Measurements from ENCODE around the gene C1R.

Gene C1R

DNA sequence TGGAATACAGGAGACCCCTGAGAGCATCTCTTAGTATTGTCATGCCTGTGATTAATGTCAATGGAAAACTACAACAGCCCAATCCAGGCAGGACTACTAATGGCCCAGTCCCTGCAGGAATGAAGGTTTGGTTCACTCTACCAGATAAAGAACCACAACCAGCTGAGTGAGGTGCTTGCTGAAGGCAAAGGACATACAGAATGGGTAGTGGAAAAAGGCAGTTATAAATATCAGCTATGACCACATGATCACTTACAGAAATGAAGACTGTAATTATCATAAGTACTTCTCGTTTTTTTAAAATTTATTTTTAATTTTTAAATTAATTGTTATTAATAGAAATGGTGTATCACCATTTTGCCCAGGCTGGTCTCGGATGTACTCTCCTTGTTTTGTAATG is 56.8 kb downstream of the C1R start:
- Histone ChIP-seq H3K79me2 (ENCODE audit: control insufficient read depth, low read length) (no peaks in the 10 kb centered on the region), H3K27ac (ENCODE audit: low read depth, low read length) (no peak overlapping the region), H3K27me3 (ENCODE audit: control insufficient read depth, low read length) (peaks cover 9% of the 10 kb centered on the region), H3K4me3 (ENCODE audit: low read length) (no peak overlapping the region), H3K9me3 (ENCODE audit: control insufficient read depth, insufficient read depth, low read length) (no peaks in the 10 kb centered on the region), H3K9me2 (replicated peaks; ENCODE audit: control insufficient read depth, low read length) (no peaks in the 10 kb centered on the region), H3F3A (ENCODE audit: control insufficient read depth, insufficient read depth) (no peaks in the 10 kb centered on the region), H3K36me3 (ENCODE audit: control insufficient read depth, low read length) (no peaks in the 10 kb centered on the region), H3K4me2 (ENCODE audit: low read length) (no peak overlapping the region), H3K4me1 (ENCODE audit: control insufficient read depth, low read length) (0 out of 2 replicates have a peak, but pooled peaks cover 2% of the 10 kb centered on the region), H4K20me1 (ENCODE audit: control insufficient read depth, insufficient read depth, low read depth, low read length) (no peaks in the 10 kb centered on the region)
- TF ChIP-seq, protein P1, sequence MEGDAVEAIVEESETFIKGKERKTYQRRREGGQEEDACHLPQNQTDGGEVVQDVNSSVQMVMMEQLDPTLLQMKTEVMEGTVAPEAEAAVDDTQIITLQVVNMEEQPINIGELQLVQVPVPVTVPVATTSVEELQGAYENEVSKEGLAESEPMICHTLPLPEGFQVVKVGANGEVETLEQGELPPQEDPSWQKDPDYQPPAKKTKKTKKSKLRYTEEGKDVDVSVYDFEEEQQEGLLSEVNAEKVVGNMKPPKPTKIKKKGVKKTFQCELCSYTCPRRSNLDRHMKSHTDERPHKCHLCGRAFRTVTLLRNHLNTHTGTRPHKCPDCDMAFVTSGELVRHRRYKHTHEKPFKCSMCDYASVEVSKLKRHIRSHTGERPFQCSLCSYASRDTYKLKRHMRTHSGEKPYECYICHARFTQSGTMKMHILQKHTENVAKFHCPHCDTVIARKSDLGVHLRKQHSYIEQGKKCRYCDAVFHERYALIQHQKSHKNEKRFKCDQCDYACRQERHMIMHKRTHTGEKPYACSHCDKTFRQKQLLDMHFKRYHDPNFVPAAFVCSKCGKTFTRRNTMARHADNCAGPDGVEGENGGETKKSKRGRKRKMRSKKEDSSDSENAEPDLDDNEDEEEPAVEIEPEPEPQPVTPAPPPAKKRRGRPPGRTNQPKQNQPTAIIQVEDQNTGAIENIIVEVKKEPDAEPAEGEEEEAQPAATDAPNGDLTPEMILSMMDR (IDR thresholded peaks at IDR 0.05; ENCODE audit: low read depth, low read length, poor library complexity, severe bottlenecking) = no peak
- TF ChIP-seq EZH2phosphoT487 (IDR thresholded peaks at IDR 0.05; ENCODE audit: borderline replicate concordance, low read length) = no peak

DNA sequence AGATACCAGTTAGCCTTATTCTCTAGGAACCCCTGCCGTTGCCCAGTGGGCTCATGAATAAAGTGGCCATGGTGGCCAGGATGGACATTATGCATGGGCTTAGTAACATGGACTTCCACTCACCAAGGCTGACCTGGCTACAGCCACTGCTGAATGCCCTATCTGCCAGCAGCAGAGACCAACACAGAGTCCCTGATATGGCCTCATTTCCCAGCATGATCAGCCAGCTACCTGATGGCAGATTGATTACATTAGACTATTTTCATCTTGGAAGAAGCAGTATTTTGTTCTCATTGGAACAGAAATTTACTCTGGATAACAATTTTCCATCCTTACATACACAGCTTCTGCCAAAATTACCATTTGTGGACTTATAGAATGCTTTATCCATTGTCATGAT is 57.8 kb downstream of the C1R start:
- no peaks in the 10 kb centered on the region for H3K36me3 ChIP-seq (ENCODE audit: control insufficient read depth, low read length)
- H3K79me2 ChIP-seq (ENCODE audit: control insufficient read depth, low read length) = no peaks in the 10 kb centered on the region
- 0 out of 2 replicates have a peak, but pooled peaks cover 2% of the 10 kb centered on the region for H3K4me1 ChIP-seq (ENCODE audit: control insufficient read depth, low read length)
- no peaks in the 10 kb centered on the region for H3K9me3 ChIP-seq (ENCODE audit: control insufficient read depth, insufficient read depth, low read length)
- no peaks in the 10 kb centered on the region for H3K9me2 ChIP-seq (replicated peaks; ENCODE audit: control insufficient read depth, low read length)
- H3K27ac ChIP-seq (ENCODE audit: low read depth, low read length) = no peak overlapping the region
- H3F3A ChIP-seq (ENCODE audit: control insufficient read depth, insufficient read depth) = no peaks in the 10 kb centered on the region
- H3K4me2 ChIP-seq (ENCODE audit: low read length) = no peak overlapping the region
- H4K20me1 ChIP-seq (ENCODE audit: control insufficient read depth, insufficient read depth, low read depth, low read length) = no peaks in the 10 kb centered on the region
- peaks cover 9% of the 10 kb centered on the region for H3K27me3 ChIP-seq (ENCODE audit: control insufficient read depth, low read length)
- TF ChIP-seq EZH2phosphoT487 (IDR thresholded peaks at IDR 0.05; ENCODE audit: borderline replicate concordance, low read length) = no peak
- TF ChIP-seq, protein P1 (IDR thresholded peaks at IDR 0.05; ENCODE audit: low read depth, low read length, poor library complexity, severe bottlenecking) = no peak
- H3K4me3 ChIP-seq (ENCODE audit: low read length) = no peak overlapping the region

- Histone ChIP-seq H4K20me1 (ENCODE audit: control insufficient read depth, insufficient read depth, low read depth, low read length) (no peaks in the 10 kb centered on the region), H3K9me3 (ENCODE audit: control insufficient read depth, insufficient read depth, low read length) (no peaks in the 10 kb centered on the region), H3K4me2 (ENCODE audit: low read length) (no peak overlapping the region), H3K36me3 (ENCODE audit: control insufficient read depth, low read length) (no peaks in the 10 kb centered on the region), H3K4me3 (ENCODE audit: low read length) (no peak overlapping the region), H3K4me1 (ENCODE audit: control insufficient read depth, low read length) (0 out of 2 replicates have a peak, but pooled peaks cover 2% of the 10 kb centered on the region), H3F3A (ENCODE audit: control insufficient read depth, insufficient read depth) (no peaks in the 10 kb centered on the region), H3K27me3 (ENCODE audit: control insufficient read depth, low read length) (peaks cover 9% of the 10 kb centered on the region), H3K79me2 (ENCODE audit: control insufficient read depth, low read length) (no peaks in the 10 kb centered on the region), H3K9me2 (replicated peaks; ENCODE audit: control insufficient read depth, low read length) (no peaks in the 10 kb centered on the region), H3K27ac (ENCODE audit: low read depth, low read length) (no peak overlapping the region)
- TF ChIP-seq, protein P1 (IDR thresholded peaks at IDR 0.05; ENCODE audit: low read depth, low read length, poor library complexity, severe bottlenecking) = no peak
- no peak for TF ChIP-seq EZH2phosphoT487 (IDR thresholded peaks at IDR 0.05; ENCODE audit: borderline replicate concordance, low read length)
Observed at GRCh38 chr12:7032990-7033389, 59.3 kb downstream of the C1R start.

Data from DOHH2 (cell line).